ENCODE data around the gene STIM1.
"Not testable (repeated sequence)": the region's sequence is repeated elsewhere in the genome, so short reads cannot be mapped to it uniquely, and the experiment has no call there.

The STIM1 gene

GRCh38 chr11:3854977-3855807, at the start of gene STIM1:
Gene STIM1, plus strand, starts transcription at chr11:3855664. Its CDS starts 607 bp downstream, at chr11:3856271.
- DNase-seq (ENCODE audit: low spot score) = peak; percentile 96

- DNase-seq (ENCODE audit: low spot score) = peak; percentile 84
Measured at GRCh38 chr11:3807909-3808860, 47.3 kb upstream of the STIM1 start, which contains the start of gene PGAP2. Gene PGAP2, plus strand, starts transcription at chr11:3808560. Its CDS starts 2,700 bp downstream, at chr11:3811260.

GRCh38 chr11:3808861-3809623, 46.4 kb upstream of the STIM1 start:
- DNase-seq (ENCODE audit: low spot score) = peak; percentile 57

GRCh38 chr11:3809624-3809928, 45.9 kb upstream of the STIM1 start:
- DNase-seq (ENCODE audit: low spot score) = no peak

GRCh38 chr11:3810446-3810845, 45.0 kb upstream of the STIM1 start:
- no peak for DNase-seq (ENCODE audit: low spot score)

- no peak for DNase-seq (ENCODE audit: low spot score)
Measured at GRCh38 chr11:3810951-3811350, 44.5 kb upstream of the STIM1 start.

GRCh38 chr11:3814832-3815231, 40.6 kb upstream of the STIM1 start:
- not testable (repeated sequence) for DNase-seq (ENCODE audit: low spot score)

- no peak for DNase-seq (ENCODE audit: low spot score)
Measured at GRCh38 chr11:3815845-3816244, 39.6 kb upstream of the STIM1 start.

GRCh38 chr11:3816673-3817072, 38.8 kb upstream of the STIM1 start:
- no peak for DNase-seq (ENCODE audit: low spot score)

- DNase-seq (ENCODE audit: low spot score) = no peak
Measured at GRCh38 chr11:3817181-3817800, 38.2 kb upstream of the STIM1 start.

GRCh38 chr11:3820971-3821370, 34.5 kb upstream of the STIM1 start:
- DNase-seq (ENCODE audit: low spot score) = no peak

- no peak for DNase-seq (ENCODE audit: low spot score)
Measured at GRCh38 chr11:3822312-3822711, 33.2 kb upstream of the STIM1 start.

GRCh38 chr11:3823303-3823702, 32.2 kb upstream of the STIM1 start:
- DNase-seq (ENCODE audit: low spot score) = peak; percentile 79

- no peak for DNase-seq (ENCODE audit: low spot score)
Measured at GRCh38 chr11:3823762-3824506, 31.5 kb upstream of the STIM1 start.

- DNase-seq (ENCODE audit: low spot score) = peak; percentile 53
Measured at GRCh38 chr11:3824714-3825472, 30.6 kb upstream of the STIM1 start.

GRCh38 chr11:3825473-3826154, 29.9 kb upstream of the STIM1 start:
- no peak for DNase-seq (ENCODE audit: low spot score)

- DNase-seq (ENCODE audit: low spot score) = no peak
Measured at GRCh38 chr11:3826721-3827120, 28.7 kb upstream of the STIM1 start.

GRCh38 chr11:3827434-3828186, 27.9 kb upstream of the STIM1 start:
- no peak for DNase-seq (ENCODE audit: low spot score)

GRCh38 chr11:3830088-3830487, 25.4 kb upstream of the STIM1 start:
- no peak for DNase-seq (ENCODE audit: low spot score)
